ENCODE results near the gene FUT8. TPM values are rescaled to one million over a fixed set of nuclear protein-coding genes. Genes with fewer than 3 reads are reported as not detected.

Gene FUT8
- total RNA-seq, 1 donor, result 165 TPM

GRCh38 chr14:65414961-65415589 is 2.5 kb downstream of the FUT8 start:
- TF ChIP-seq CTCF (IDR thresholded peaks at IDR 0.05; ENCODE audit: insufficient read depth, low read length), result peak; percentile 49
- peak overlapping the region; percentile 75 for H3K4me3 ChIP-seq (ENCODE audit: low read depth, low read length)
- peak; percentile 76 for DNase-seq (ENCODE audit: low read depth)

DNA sequence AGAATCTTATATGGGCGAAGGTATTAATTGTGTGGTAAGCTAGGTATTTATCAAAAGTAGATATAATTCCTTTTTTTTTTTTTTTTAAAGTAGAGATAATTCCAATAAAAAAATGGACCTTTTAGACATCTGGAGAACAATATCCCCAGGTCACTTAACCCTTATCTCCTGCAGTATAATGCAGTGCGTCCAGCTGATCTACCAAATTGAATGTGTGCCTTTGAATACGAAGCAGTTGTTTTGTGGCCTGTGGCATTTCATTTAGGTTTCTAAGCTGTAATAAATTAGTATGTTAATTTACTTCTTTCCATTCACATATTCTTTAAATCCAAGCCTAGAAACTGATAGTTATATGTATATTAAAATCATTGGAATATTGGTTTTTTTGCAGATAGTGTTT is 3.1 kb downstream of the FUT8 start:
- DNase-seq (ENCODE audit: low read depth), result no peak
- no peak for TF ChIP-seq CTCF (IDR thresholded peaks at IDR 0.05; ENCODE audit: insufficient read depth, low read length)
- H3K4me3 ChIP-seq (ENCODE audit: low read depth, low read length), result peak overlapping the region; percentile 53

GRCh38 chr14:65419593-65420252 is 7.2 kb downstream of the FUT8 start:
- H3K4me3 ChIP-seq (ENCODE audit: low read depth, low read length), result no peak overlapping the region
- no peak for TF ChIP-seq CTCF (IDR thresholded peaks at IDR 0.05; ENCODE audit: insufficient read depth, low read length)
- DNase-seq (ENCODE audit: low read depth), result no peak

- no peak for TF ChIP-seq CTCF (IDR thresholded peaks at IDR 0.05; ENCODE audit: insufficient read depth, low read length)
- DNase-seq (ENCODE audit: low read depth), result peak; percentile 65
- no peak overlapping the region for H3K4me3 ChIP-seq (ENCODE audit: low read depth, low read length)
Measured at GRCh38 chr14:65421201-65421981, 8.9 kb downstream of the FUT8 start.

- DNase-seq (ENCODE audit: low read depth), result peak; percentile 53
- no peak for TF ChIP-seq CTCF (IDR thresholded peaks at IDR 0.05; ENCODE audit: insufficient read depth, low read length)
- H3K4me3 ChIP-seq (ENCODE audit: low read depth, low read length), result no peak overlapping the region
Measured at GRCh38 chr14:65422088-65422834, 9.7 kb downstream of the FUT8 start.

GRCh38 chr14:65423982-65424381 is 11.5 kb downstream of the FUT8 start:
- no peak overlapping the region for H3K4me3 ChIP-seq (ENCODE audit: low read depth, low read length)
- TF ChIP-seq CTCF (IDR thresholded peaks at IDR 0.05; ENCODE audit: insufficient read depth, low read length), result no peak
- no peak for DNase-seq (ENCODE audit: low read depth)
